ENCODE measurements around the gene XRCC4.

GRCh38 chr5:83034528-83035207 lies 42.7 kb upstream of the XRCC4 start:
- TF ChIP-seq CTCF (conservative IDR thresholded peaks at IDR 0.05; ENCODE audit: low read depth, low read length): no peak
- no peak for TF ChIP-seq EZH2phosphoT487 (IDR thresholded peaks at IDR 0.05; ENCODE audit: borderline replicate concordance, low read length)
- TF ChIP-seq EZH2 (IDR thresholded peaks at IDR 0.05; ENCODE audit: low read length, unreplicated experiment): no peak
